IMR-90 (cell line): ENCODE results near the gene TRAPPC10. TPM values are rescaled to one million over a fixed set of nuclear protein-coding genes. Genes with fewer than 3 reads are reported as not detected.

Experiments
- ATAC-seq: fragments of 200-7000 bp; cut with Tn5 transposase; 2 replicates; pipeline ENCODE4 v1.9.1; 2020; ENCODE audit warnings: low read depth, mild to moderate bottlenecking, moderate library complexity
- BruUV-seq: library from RNA; stranded (reverse); fragments of 400-500 nt; replicated peaks from 2 replicates; lab custom pipeline; 2021; lab: Mats Ljungman, UMichigan
- CTCF ChIA-PET: fragments of 300-600 bp; formaldehyde crosslinking; extraction: SDS; loops from one replicate; lab custom pipeline; 2021; ENCODE audit warnings: antibody characterized with exemption; lab: Yijun Ruan, JAX
- POLR2A ChIA-PET: fragments of 300-600 bp; sonication (Branson Sonifier 250); formaldehyde crosslinking; loops from one replicate; lab custom pipeline; 2022; ENCODE audit warnings: antibody characterized with exemption; ENCODE audit not compliant: unreplicated experiment; lab: Charles Lee
- DNase-seq: peaks from one replicate; pipeline ENCODE4 v3.0.0; 2013
- H2AFZ ChIP-seq: replicated peaks from 2 replicates; pipeline ENCODE3; 2013; ENCODE audit warnings: low read length, mild to moderate bottlenecking; ENCODE audit not compliant: poor library complexity
- H2AK5ac ChIP-seq: 2 replicates; pipeline ENCODE4 v1.6.1; 2013; ENCODE audit warnings: low read depth, low read length, inconsistent platforms
- H2AK9ac ChIP-seq: replicated peaks from 2 replicates; pipeline ENCODE3; 2013; ENCODE audit warnings: mild to moderate bottlenecking, low read depth, low read length, moderate library complexity; ENCODE audit not compliant: poor library complexity
- H2BK120ac ChIP-seq: 2 replicates; pipeline ENCODE4 v1.6.1; 2013; ENCODE audit warnings: low read depth, low read length, inconsistent platforms
- H2BK15ac ChIP-seq: 3 replicates; pipeline ENCODE4 v1.6.1; 2013; ENCODE audit warnings: low read depth, low read length, inconsistent platforms
- H2BK20ac ChIP-seq: 2 replicates; pipeline ENCODE4 v1.6.1; 2013; ENCODE audit warnings: low read depth, mild to moderate bottlenecking, inconsistent platforms, low read length, moderate library complexity
- H2BK5ac ChIP-seq: 2 replicates; pipeline ENCODE4 v1.6.1; 2013; ENCODE audit warnings: mild to moderate bottlenecking, low read depth, low read length, inconsistent platforms; ENCODE audit not compliant: poor library complexity, severe bottlenecking
- H3K14ac ChIP-seq: replicated peaks from 2 replicates; pipeline ENCODE4 v1.6.1; 2013; ENCODE audit warnings: low read depth, low read length, inconsistent platforms
- H3K18ac ChIP-seq: 2 replicates; pipeline ENCODE4 v1.6.1; 2013; ENCODE audit warnings: low read depth, low read length, control low read depth
- H3K23ac ChIP-seq: 2 replicates; pipeline ENCODE4 v1.6.1; 2013; ENCODE audit warnings: low read depth, low read length, inconsistent platforms
- H3K27ac ChIP-seq: 2 replicates; pipeline ENCODE4 v1.5.1; 2013; ENCODE audit warnings: mild to moderate bottlenecking, control low read depth, low read length; ENCODE audit not compliant: insufficient read depth
- H3K27me3 ChIP-seq: 2 replicates; pipeline ENCODE4 v1.6.1; 2013; ENCODE audit warnings: low read length; ENCODE audit not compliant: control insufficient read depth, insufficient read depth
- H3K36me3 ChIP-seq: 2 replicates; pipeline ENCODE4 v1.6.1; 2013; ENCODE audit warnings: low read length, mixed read lengths; ENCODE audit not compliant: control insufficient read depth, insufficient read depth
- H3K4ac ChIP-seq: 2 replicates; pipeline ENCODE4 v1.6.1; 2013; ENCODE audit warnings: low read depth, low read length, inconsistent platforms
- H3K4me1 ChIP-seq: 2 replicates; pipeline ENCODE4 v1.6.1; 2013; ENCODE audit warnings: low read length, mixed read lengths; ENCODE audit not compliant: control insufficient read depth, insufficient read depth
- H3K4me2 ChIP-seq: 2 replicates; pipeline ENCODE4 v1.6.1; 2013; ENCODE audit warnings: low read depth, mild to moderate bottlenecking, control low read depth, low read length, moderate library complexity
- H3K4me3 ChIP-seq: 2 replicates; pipeline ENCODE4 v1.5.1; 2013; ENCODE audit warnings: low read depth, mild to moderate bottlenecking, control low read depth, low read length, moderate library complexity; ENCODE audit not compliant: insufficient read depth
- H3K56ac ChIP-seq: 2 replicates; pipeline ENCODE4 v1.6.1; 2013; ENCODE audit warnings: low read length, inconsistent platforms; ENCODE audit not compliant: insufficient read depth; ENCODE audit errors: extremely low read depth
- H3K79me1 ChIP-seq, 2 experiments: 2 replicates each; pipeline ENCODE4 v1.6.1; 2013; ENCODE audit warnings: low read length in 2 of 2, inconsistent platforms in 1 of 2, low read depth in 1 of 2
- H3K9ac ChIP-seq: 2 replicates; pipeline ENCODE4 v1.6.1; 2013; ENCODE audit warnings: low read depth, low read length, control low read depth
- H3K9me1 ChIP-seq: 2 replicates; pipeline ENCODE4 v1.6.1; 2013; ENCODE audit warnings: low read length, inconsistent platforms; ENCODE audit not compliant: insufficient read depth
- H3K9me3 ChIP-seq: 2 replicates; pipeline ENCODE4 v1.6.1; 2013; ENCODE audit warnings: low read length; ENCODE audit not compliant: control insufficient read depth, insufficient read depth
- H4K20me1 ChIP-seq: 2 replicates; pipeline ENCODE4 v1.6.1; 2013; ENCODE audit warnings: low read length, inconsistent platforms; ENCODE audit not compliant: insufficient read depth
- H4K5ac ChIP-seq: 2 replicates; pipeline ENCODE4 v1.6.1; 2013; ENCODE audit warnings: mild to moderate bottlenecking, low read depth, low read length, control low read depth
- H4K8ac ChIP-seq, 2 experiments: 2 replicates each; pipeline ENCODE4 v1.6.1; 2013; ENCODE audit warnings: low read depth in 2 of 2, low read length in 2 of 2, control low read depth in 1 of 2, inconsistent platforms in 1 of 2
- H4K91ac ChIP-seq: 2 replicates; pipeline ENCODE4 v1.6.1; 2013; ENCODE audit warnings: low read depth, low read length, inconsistent platforms; ENCODE audit not compliant: insufficient read depth
- BHLHE40 ChIP-seq: fragments of 150-350 bp; IDR thresholded peaks from 2 replicates; pipeline ENCODE4 v1.6.1; 2016; ENCODE audit warnings: mild to moderate bottlenecking, low read depth, low read length
- CEBPB ChIP-seq: IDR thresholded peaks from 2 replicates; pipeline ENCODE4 v1.6.1; 2012; ENCODE audit warnings: low read depth, low read length, improper control_type of control experiment
- CHD1 ChIP-seq: IDR thresholded peaks from 2 replicates; pipeline ENCODE4 v1.6.1; 2012; ENCODE audit warnings: low read depth, low read length, improper control_type of control experiment
- FOS ChIP-seq: fragments of 150-350 bp; IDR thresholded peaks from 2 replicates; pipeline ENCODE4 v1.6.1; 2016; ENCODE audit warnings: low read depth, low read length
- MAFK ChIP-seq: IDR thresholded peaks from 2 replicates; pipeline ENCODE4 v1.6.1; 2012; ENCODE audit warnings: low read depth, low read length, improper control_type of control experiment
- NFE2L2 ChIP-seq: fragments of 150-350 bp; IDR thresholded peaks from 2 replicates; pipeline ENCODE4 v1.6.1; 2016; ENCODE audit warnings: low read depth, mild to moderate bottlenecking, low read length
- POLR2A ChIP-seq: IDR thresholded peaks from 2 replicates; pipeline ENCODE4 v1.6.1; 2012; ENCODE audit warnings: mild to moderate bottlenecking, low read depth, low read length
- RAD21 ChIP-seq: IDR thresholded peaks from 2 replicates; pipeline ENCODE4 v1.6.1; 2012; ENCODE audit warnings: low read length, improper control_type of control experiment
- RCOR1 ChIP-seq: IDR thresholded peaks from 2 replicates; pipeline ENCODE4 v1.6.1; 2012; ENCODE audit warnings: mild to moderate bottlenecking, low read length, improper control_type of control experiment; ENCODE audit not compliant: insufficient replicate concordance
- RFX5 ChIP-seq: IDR thresholded peaks from 2 replicates; pipeline ENCODE4 v1.8.0; 2012; ENCODE audit warnings: low read depth, mild to moderate bottlenecking, low read length, moderate library complexity
- SMC3 ChIP-seq: fragments of 150-350 bp; IDR thresholded peaks from 2 replicates; pipeline ENCODE4 v1.6.1; 2016; ENCODE audit warnings: low read depth, mild to moderate bottlenecking, antibody characterized with exemption, low read length, moderate library complexity
- WGBS, 2 experiments: methylation state at CpG; one replicate each; pipeline versions ENCODE4 v1.1.5 to v1.1.7; 2013; ENCODE audit warnings: missing lambda C conversion rate in 2 of 2; ENCODE audit not compliant: insufficient read length in 1 of 2; ENCODE audit errors: extremely low coverage in 2 of 2; 5-methylcytosine and 5-hydroxymethylcytosine counted together
- dilution Hi-C: fragments of 300-500 bp; cut with HindIII; formaldehyde crosslinking; loops from one replicate; pipeline ENCODE4 v1.14.3; 2018; ENCODE audit warnings: low sequenced_read_pairs; ENCODE audit not compliant: unreplicated experiment
- in situ Hi-C: fragments of 300-500 bp; cut with MboI; formaldehyde crosslinking; loops from 3 replicates; pipeline ENCODE4 v1.14.3; 2019; ENCODE audit warnings: low sequenced_read_pairs, inconsistent platforms, mixed read lengths
- intact Hi-C: fragments of 100-400 bp; cut with micrococcal nuclease; formaldehyde crosslinking; loops from 2 replicates; pipeline ENCODE4 v1.10.0; 2022
- polyA plus RNA-seq, 3 experiments: library from polyadenylated mRNA; depleted of rRNA; stranded (reverse); fragments of >200 nt; gene quantifications; 2 replicates each; pipeline ENCODE4 v1.2.3, GENCODE V29; 2012; ENCODE audit warnings: low replicate concordance in 1 of 3
- total RNA-seq: library from RNA; depleted of rRNA; stranded (reverse); fragments of >200 nt; gene quantifications from 2 replicates; pipeline ENCODE4 v1.2.3, GENCODE V29; 2012
- TF ChIP-seq, protein P1 (sequence below): fragments of 150-350 bp; IDR thresholded peaks from 2 replicates; pipeline ENCODE4 v1.6.1; 2017; ENCODE audit warnings: mild to moderate bottlenecking, antibody characterized with exemption, low read length, low read depth
- TF ChIP-seq, protein P2 (sequence below): conservative IDR thresholded peaks from 2 replicates; pipeline ENCODE4 v1.5.1; 2012; ENCODE audit warnings: mild to moderate bottlenecking, low read depth, low read length, improper control_type of control experiment

The TRAPPC10 gene
- total and polyA plus RNA-seq, 2 of the 4 experiments (the other 2 are of a cell fraction), result 17.8 to 18.1 TPM

DNA sequence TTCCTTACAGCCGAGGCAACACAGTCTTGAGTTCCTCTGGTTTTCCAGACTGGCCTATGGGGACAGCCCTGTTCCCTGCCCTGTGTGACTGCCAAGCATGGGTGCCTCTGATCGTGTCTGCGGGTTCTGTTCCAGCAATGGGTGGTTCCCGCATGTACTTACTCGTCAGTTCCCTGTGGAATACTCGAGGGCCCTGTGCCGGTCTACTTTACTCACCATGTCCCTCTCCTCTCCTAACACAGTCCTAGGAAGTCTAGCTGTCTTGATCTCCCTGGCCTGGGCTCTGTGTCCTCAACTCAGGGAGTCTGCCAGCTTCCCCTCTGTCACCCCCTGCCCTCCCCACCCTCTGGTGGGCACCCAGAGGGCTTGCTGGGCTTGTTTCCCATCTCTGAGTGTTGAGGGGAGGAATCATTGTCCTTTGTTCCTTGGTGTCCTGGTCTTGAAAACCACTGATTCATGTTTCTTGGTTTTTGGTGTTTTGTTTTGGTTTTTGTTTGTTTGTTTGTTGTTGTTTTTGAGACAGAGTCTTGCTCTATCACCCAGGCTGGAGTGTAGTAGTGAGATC is 36.0 kb downstream of the TRAPPC10 start:
- Histone ChIP-seq H3K18ac (no peak overlapping the region), H3K56ac (no peak overlapping the region), H4K8ac (no peak overlapping the region), H3K4me1 (peaks cover 14% of the 10 kb centered on the region; the same call in 1 of the 2 replicates), H3K4me3 (no peak overlapping the region), H3K9me3 (no peaks in the 10 kb centered on the region), H2BK15ac (no peak overlapping the region), H3K9me1 (peaks cover 18% of the 10 kb centered on the region), H4K91ac (no peak overlapping the region), H3K27ac (no peak overlapping the region), H3K9ac (no peak overlapping the region), H2BK120ac (no peak overlapping the region), H4K20me1 (peaks cover 26% of the 10 kb centered on the region), H2AK9ac (peak overlapping the region; percentile 25), H3K4ac (no peak overlapping the region), H2BK20ac (no peak overlapping the region), H3K79me1 (peaks cover 37 to 74% of the 10 kb centered on the region in 2 experiments), H3K36me3 (peaks cover 4% of the 10 kb centered on the region), H3K14ac (no peak overlapping the region), H3K27me3 (no peaks in the 10 kb centered on the region), H2BK5ac (no peak overlapping the region), H4K5ac (no peak overlapping the region), H2AK5ac (no peak overlapping the region), H2AFZ (no peak overlapping the region), H3K4me2 (no peak overlapping the region), H3K23ac (no peak overlapping the region)
- ChIA-PET POLR2A (interaction anchor here (0.5 kb wide), 1 partner anchor 36 kb away, joined by 5 read pairs; the partner anchor contains the start of gene TRAPPC10), CTCF (no interaction called here)
- no peak for TF ChIP-seq POLR2A
- no peak for TF ChIP-seq CEBPB
- no peak for TF ChIP-seq CHD1
- no peak for TF ChIP-seq NFE2L2
- TF ChIP-seq RAD21, result no peak
- no peak for TF ChIP-seq RFX5
- TF ChIP-seq FOS, result no peak
- no peak for TF ChIP-seq MAFK
- no peak for TF ChIP-seq SMC3
- no peak for TF ChIP-seq BHLHE40
- TF ChIP-seq, protein P1, sequence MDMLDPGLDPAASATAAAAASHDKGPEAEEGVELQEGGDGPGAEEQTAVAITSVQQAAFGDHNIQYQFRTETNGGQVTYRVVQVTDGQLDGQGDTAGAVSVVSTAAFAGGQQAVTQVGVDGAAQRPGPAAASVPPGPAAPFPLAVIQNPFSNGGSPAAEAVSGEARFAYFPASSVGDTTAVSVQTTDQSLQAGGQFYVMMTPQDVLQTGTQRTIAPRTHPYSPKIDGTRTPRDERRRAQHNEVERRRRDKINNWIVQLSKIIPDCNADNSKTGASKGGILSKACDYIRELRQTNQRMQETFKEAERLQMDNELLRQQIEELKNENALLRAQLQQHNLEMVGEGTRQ, result no peak
- TF ChIP-seq RCOR1, result no peak
- TF ChIP-seq, protein P2, sequence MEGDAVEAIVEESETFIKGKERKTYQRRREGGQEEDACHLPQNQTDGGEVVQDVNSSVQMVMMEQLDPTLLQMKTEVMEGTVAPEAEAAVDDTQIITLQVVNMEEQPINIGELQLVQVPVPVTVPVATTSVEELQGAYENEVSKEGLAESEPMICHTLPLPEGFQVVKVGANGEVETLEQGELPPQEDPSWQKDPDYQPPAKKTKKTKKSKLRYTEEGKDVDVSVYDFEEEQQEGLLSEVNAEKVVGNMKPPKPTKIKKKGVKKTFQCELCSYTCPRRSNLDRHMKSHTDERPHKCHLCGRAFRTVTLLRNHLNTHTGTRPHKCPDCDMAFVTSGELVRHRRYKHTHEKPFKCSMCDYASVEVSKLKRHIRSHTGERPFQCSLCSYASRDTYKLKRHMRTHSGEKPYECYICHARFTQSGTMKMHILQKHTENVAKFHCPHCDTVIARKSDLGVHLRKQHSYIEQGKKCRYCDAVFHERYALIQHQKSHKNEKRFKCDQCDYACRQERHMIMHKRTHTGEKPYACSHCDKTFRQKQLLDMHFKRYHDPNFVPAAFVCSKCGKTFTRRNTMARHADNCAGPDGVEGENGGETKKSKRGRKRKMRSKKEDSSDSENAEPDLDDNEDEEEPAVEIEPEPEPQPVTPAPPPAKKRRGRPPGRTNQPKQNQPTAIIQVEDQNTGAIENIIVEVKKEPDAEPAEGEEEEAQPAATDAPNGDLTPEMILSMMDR, result no peak
- DNase-seq (no peak), ATAC-seq (no peak)
- 100% methylated on average over 4 of the region's 7 CpGs; no CpG with 5 or more reads in 1 of the 2 experiments for WGBS, 2 experiments
- in situ Hi-C loops, result no loop called here
- dilution Hi-C loops, result no loop called here
- intact Hi-C loops, result no loop called here
- BruUV-seq, result no TSS peak
